Right renal pelvis (tissue), 4 donors: ENCODE results near the gene SLITRK4. TPM values are rescaled to one million over a fixed set of nuclear protein-coding genes. Genes with fewer than 3 reads are reported as not detected.

Source experiments
- DNase-seq, 4 donors: peaks; one replicate each; pipeline ENCODE4 v3.0.0-alpha.2; 2013; ENCODE audit warnings: low read depth in 4 of 4, low spot score in 3 of 4, missing footprints in 1 of 4
- polyA plus RNA-seq, 4 donors: library from polyadenylated mRNA; unstranded; fragments of 120-200 nt; gene quantifications; one replicate each; pipeline ENCODE4 v1.2.1, GENCODE V29; 2013; ENCODE audit not compliant: insufficient read length in 4 of 4

The SLITRK4 gene
- 10 to 100 TPM; 14.3 to 20.1 (median 17.3) TPM for polyA plus RNA-seq

DNA sequence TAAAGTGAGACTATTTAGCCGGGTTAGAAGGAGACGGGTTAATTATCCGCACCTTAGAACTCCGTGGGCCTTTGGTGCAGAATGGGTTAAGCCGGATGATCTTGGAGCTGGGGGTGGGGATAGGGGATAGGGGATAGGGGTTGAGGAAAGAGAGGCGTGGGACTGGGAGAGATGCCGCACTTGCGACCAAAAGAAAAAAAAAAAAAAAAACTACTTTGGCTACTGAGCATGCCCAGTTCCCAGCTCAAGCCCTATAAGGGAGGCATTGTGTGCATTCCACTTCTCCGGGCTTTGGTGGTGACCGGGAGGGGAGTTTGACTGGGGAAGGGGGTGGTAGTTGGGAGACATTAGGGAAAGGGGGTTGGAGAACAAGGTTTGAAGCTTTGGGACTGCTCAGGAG is at the start of gene SLITRK4:
TSS of gene SLITRK4 (minus strand) at position 187 of the 400 bp plus-strand sequence. CDS start 4,993 bp downstream, outside the sequence.
- DNase-seq: no peak

DNA sequence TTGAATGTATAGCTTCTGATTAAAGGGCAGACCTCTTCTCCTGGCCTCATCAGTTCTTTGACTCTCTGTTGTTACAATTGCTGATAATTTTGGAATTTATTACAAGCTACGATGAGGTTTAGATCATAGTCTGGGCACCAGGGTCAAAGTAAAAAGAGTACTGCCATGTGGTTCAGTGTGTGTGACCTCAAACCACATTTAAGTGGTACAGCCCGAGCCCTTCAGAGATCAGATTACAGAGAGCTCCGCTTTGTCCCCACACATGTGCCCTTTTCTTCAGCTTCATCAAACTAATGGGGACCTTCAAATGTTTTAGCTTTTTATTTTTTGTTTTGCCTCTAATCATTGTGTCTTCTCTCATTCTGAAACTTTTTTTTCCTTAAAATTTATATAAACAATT is 47.6 kb upstream of the SLITRK4 start:
- no peak for DNase-seq

GRCh38 chrX:143674926-143675325 is 39.0 kb upstream of the SLITRK4 start:
- DNase-seq: no peak

DNA sequence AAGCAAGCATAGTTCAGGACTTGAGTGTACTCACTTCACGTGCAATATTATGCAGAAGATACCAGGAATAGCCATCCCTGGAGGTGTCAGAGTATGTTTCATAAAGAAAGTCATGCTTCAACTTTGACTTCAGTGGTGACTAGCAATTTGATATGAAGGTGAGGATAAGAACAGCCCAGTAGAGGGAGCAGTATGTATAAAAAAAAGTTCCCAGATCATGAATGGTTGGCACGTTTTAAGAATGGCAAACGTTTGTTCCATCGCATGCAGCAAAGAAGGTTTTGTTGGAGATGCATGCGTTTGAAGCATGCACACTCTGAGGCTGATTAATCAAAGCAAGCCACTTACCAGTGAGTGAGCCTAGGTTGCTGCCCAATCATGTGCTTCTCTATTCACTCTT is 33.5 kb upstream of the SLITRK4 start:
- DNase-seq: no peak

DNA sequence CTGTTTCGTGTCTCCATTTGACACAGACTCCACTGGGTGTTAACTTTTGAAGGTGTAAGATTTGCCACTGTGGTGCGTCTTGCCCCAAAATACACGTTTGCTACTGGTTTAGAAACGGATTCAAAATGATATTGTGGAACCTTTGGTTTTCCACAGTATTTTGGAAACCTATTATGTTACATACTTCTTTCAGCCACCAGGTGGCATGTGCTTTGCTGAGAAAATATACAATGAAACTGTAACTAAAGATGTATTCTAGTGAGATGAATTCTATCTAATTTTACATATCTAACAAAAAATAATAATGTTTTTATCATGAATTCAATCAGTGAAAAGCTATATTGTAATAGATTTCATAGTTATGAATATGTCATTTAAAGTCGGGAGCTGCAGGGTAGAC is 28.4 kb upstream of the SLITRK4 start:
- DNase-seq: no peak

GRCh38 chrX:143663755-143664154 is 27.9 kb upstream of the SLITRK4 start:
- DNase-seq: no peak

DNA sequence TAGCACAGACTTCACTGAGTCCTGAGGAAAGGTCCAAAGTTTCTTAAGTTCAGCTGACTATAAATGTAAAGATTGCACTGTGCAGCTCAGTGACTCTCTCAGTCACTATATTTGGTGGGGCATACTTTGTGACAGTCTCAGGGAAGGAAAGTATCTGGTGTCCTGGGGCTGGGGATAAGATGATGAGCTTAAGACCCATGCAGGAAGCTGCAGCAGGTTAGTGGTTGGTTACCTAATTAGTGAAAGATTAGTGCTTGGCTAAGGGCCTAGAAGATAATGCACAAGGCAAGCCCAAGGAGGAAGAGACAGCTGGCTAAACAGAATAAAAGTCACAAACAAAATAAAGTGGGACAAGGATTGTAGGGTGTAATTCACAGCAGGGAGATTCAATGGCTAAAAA is 25.4 kb upstream of the SLITRK4 start:
- no peak for DNase-seq

DNA sequence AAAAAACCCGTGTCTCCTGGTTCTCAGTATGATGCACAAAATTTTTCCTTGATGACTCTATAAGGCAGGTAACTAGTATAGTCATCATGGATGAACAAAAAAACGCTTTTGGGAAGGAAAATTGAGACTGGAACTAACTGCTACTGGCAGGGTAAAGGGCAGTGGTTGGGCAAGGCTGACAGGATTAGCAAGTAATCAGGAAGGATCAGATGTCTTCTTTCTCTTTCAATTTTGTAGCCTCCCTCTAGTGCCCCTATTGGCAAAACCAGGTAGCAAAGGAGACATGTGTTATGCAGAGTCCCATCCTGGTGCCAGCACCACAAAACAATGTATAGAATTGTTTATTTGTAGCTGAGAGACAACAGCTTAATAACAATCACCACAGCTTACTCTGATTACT is 12.8 kb upstream of the SLITRK4 start:
- no peak for DNase-seq

- DNase-seq: no peak
Measured at GRCh38 chrX:143642426-143642825, 6.5 kb upstream of the SLITRK4 start.

GRCh38 chrX:143636831-143637230 is 930 bp upstream of the SLITRK4 start:
- no peak for DNase-seq

DNA sequence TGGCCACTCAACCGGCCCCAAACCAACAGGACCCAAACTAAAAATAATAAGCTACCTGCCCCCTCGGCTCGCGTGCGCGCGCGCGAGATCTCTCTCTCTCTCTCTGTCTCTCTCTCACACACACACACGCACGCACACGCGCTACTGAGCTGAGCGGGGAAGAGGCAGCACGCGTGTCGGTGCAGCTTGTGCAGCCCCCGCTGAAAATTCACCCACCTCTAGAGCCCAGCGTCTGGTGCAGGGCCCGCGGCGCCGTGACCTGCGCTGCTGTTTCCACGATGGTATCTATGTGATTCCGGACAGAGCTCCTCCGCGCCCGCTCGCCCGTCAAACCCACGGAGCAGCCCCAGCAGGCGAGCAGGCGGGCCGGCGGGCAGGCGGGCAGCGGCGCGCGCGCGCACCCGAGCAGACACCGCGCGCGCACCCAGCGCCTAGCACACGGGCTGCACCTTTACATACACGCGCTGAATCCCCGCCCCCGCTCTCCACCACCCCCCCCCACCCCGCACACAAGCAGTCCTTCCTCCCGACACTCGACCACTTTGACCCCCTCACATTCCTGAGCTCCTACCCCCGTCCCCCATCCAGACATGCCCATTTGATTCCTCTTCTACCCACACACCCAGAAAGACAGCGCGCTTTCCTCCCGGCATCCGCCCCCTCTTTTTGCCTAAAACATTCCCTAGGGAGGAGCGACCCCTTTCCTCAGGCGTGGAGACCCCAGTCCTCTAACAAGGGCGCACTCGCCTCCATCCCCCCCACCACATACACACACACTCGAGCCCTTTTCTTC is 1.0 kb downstream of the SLITRK4 start:
- no peak for DNase-seq

DNA sequence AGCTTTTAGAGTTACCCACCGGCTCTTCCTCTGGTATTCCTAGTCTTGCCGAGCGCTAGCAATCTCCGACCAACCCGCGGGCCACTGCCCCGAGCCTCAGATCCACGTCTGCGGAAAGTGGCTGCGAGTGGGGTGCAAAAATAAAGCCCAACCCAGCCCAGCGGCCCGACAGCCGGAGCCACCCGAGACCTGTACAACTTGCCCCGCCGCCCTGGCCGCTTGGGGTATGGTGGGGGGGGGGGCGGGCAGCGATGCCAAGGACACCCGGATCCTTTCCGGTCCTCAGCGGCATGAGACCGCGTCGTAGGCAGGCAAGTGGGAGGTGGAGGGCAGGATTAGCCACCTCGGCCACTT is 1.6 kb downstream of the SLITRK4 start:
- DNase-seq: no peak

DNA sequence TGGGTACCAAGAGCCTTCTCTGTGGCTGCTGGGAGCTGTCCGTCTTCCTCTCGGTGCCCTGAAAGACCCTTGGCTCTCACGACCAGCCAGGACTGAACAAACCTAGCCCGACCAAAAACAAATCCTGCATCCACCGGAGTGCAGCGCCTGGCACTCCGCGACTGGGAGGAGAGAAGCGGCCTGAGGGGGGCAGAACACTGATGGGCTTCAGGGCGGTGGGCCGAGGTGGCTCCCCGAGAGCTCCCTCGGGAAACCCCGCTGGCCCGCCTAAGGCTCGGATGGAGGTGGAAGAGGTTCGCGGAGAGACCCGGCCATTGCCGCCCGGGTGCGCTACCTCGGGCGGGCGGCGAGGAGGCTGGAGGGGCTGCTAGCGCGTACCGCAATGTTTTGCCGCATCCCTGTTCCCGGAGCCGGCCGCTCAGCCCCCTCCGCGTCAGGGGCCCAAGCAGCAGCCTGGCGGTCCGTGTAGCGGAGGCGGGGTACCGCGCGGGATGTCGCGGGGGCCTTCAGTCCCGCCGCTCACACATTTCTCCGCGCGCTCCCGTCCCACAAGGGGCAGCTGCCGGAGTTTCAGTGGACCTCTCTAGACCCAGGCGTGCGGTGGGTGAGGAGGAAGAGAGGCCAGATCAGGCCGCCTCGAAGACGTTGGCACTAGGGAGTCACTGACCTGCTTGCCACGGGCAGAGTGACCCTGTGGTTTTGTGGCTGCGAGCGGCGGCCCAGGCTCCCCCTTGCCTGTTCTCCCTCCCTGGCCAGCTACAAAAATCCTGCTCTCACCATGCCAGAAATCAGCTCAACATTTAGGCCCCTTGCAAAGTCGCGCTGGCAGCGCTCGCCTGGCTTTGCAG is 2.2 kb downstream of the SLITRK4 start:
- no peak for DNase-seq

- no peak for DNase-seq
Measured at GRCh38 chrX:143632625-143633410, 3.1 kb downstream of the SLITRK4 start.

GRCh38 chrX:143623657-143624056 is 12.2 kb downstream of the SLITRK4 start:
- DNase-seq: no peak

GRCh38 chrX:143621276-143621675 is 14.6 kb downstream of the SLITRK4 start:
- no peak for DNase-seq

- DNase-seq: no peak
Measured at GRCh38 chrX:143615851-143616250, 20.1 kb downstream of the SLITRK4 start.

- no peak for DNase-seq
Measured at GRCh38 chrX:143601809-143602208, 34.1 kb downstream of the SLITRK4 start.

DNA sequence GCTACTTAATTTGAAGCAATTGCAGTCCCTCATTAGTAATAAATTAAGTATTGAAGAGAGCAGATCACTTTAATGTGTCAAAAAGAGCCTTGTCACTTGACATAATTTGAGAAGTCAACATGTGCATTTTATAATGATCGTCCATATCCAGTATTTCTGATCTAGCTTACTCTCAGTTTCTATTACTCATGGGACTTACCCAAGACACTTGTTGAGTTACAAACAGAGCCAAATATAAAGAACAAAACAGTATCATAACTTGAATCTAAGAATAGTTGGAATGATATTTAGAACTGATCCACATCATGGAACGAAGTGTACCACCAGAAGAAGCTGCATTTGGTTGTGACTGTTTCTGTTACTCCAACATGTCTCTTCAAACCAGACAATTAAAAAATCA is 54.7 kb downstream of the SLITRK4 start:
- no peak for DNase-seq

GRCh38 chrX:143580266-143580665 is 55.6 kb downstream of the SLITRK4 start:
- DNase-seq: no peak
